Body of pancreas (tissue), 4 donors: ENCODE data around the gene DLG1.

Experiments used
- POLR2A ChIP-seq, 3 donors: fragments of 450-650 bp; IDR thresholded peaks; one replicate each; pipeline ENCODE4 v1.6.1; 2016; ENCODE audit warnings: antibody characterized with exemption in 3 of 3, mild to moderate bottlenecking in 2 of 3
- TF ChIP-seq, protein P1 (sequence below), 7 experiments: fragments of 450-650 bp in 4 of 7; fragments of 200-600 bp in 3 of 7; sonication (generic) in 3 of 7; IDR thresholded peaks; one replicate each; pipeline ENCODE4 v1.5.1; 2016 to 2019; ENCODE audit warnings: antibody characterized with exemption in 7 of 7

GRCh38 chr3:197302033-197302432, 3.6 kb upstream of the DLG1 start:
- TF ChIP-seq POLR2A (IDR thresholded peaks at IDR 0.05) = no peak
- TF ChIP-seq, protein P1, sequence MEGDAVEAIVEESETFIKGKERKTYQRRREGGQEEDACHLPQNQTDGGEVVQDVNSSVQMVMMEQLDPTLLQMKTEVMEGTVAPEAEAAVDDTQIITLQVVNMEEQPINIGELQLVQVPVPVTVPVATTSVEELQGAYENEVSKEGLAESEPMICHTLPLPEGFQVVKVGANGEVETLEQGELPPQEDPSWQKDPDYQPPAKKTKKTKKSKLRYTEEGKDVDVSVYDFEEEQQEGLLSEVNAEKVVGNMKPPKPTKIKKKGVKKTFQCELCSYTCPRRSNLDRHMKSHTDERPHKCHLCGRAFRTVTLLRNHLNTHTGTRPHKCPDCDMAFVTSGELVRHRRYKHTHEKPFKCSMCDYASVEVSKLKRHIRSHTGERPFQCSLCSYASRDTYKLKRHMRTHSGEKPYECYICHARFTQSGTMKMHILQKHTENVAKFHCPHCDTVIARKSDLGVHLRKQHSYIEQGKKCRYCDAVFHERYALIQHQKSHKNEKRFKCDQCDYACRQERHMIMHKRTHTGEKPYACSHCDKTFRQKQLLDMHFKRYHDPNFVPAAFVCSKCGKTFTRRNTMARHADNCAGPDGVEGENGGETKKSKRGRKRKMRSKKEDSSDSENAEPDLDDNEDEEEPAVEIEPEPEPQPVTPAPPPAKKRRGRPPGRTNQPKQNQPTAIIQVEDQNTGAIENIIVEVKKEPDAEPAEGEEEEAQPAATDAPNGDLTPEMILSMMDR (IDR thresholded peaks at IDR 0.05) = no peak
